ENCODE results near the gene TWIST2. TPM values are rescaled to one million over a fixed set of nuclear protein-coding genes. Genes with fewer than 3 reads are reported as not detected.

The TWIST2 gene
- total RNA-seq, 1 donor from 2014 or later, result 0.16 TPM

DNA sequence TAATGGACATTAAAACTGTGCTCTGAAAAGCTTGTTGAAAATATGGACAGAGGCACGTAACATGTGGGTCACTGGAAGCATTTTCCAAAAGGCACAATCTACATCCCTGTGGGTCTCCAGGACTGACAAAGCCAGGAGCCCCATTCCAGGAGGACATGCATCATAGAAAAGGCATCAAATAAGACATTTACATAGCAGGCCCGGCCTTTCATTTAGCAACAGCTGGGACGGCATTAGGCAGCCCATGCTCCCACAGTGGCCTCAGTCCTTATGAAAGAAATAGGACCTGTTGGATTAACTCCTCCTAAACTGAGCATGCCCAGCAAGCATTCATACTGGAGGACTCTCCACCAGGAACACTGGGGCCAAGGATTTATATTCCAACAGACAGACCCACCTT, 72.2 kb downstream of the TWIST2 start:
- no peak for DNase-seq

DNA sequence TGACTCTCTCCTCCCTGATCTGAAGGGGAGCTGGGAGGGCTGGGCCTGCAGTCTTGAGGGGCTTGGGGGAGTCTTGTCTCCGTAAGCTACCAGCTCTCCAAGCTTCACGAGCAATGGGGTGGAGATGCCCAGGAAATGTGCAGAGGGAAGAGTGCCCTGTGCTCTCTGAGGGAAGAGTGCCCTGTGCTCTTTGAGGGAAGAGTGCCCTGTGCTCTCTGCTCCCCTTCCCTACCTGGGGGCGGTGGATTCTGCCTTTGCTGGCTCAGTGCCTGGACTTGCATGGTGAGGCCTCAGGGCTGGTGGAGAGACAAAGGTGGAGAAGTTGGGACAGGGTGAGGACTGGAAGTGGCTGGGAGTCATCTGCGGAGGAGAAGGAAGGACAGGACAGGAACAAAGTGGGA, 72.7 kb downstream of the TWIST2 start:
- no peak for DNase-seq

DNA sequence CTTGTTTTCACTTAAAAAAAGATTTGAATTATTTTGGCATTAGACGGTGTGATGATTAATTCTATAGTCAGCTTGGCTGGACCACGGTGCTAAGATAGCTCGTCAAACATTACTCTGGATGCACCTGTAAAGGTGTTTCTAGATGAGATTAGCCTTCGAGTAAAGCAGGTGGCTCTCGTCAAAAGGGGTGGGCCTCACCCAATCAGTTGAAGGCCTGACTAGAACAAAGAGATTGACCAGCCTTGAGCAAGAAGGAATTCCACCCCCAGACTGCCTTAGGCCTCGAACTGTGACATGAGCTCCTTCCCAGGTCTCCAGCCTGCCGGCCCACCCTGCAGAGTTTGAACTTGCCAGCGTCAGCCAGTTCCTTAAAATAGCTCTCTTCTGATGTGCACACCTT, 73.4 kb downstream of the TWIST2 start:
- DNase-seq, result no peak

DNA sequence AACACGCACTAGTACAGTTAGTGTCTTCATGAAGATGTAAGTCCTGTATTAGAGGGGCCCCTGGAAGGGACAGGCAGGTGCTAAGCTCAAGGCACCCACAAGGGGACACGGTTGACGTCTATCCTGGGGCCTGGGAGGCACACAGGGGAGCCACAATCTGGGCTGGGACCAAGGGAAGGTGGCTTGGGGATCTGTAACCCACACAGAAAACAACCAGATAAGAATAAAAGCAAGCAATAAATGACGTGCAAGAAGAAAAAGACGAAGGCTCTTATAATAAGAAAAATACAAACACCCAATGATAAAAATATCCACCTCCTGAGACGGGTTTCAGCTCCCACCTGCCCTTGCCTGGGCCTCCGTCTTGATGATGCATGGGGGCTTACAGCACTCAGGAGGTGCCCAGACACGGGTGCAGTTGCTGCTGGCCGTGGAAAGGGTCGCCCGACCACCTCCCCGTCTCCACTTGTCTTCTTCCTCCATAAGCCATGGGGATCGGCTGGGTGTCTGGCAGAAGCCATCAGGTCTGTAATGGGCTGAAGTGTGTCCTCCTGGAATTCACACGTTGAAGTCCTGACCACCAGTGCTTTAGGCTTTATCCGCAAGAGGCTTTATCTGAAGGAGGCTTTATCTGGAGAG, 73.9 kb downstream of the TWIST2 start:
- DNase-seq, result no peak

- no peak for DNase-seq
Measured at GRCh38 chr2:238922435-238922834, 74.5 kb downstream of the TWIST2 start.

DNA sequence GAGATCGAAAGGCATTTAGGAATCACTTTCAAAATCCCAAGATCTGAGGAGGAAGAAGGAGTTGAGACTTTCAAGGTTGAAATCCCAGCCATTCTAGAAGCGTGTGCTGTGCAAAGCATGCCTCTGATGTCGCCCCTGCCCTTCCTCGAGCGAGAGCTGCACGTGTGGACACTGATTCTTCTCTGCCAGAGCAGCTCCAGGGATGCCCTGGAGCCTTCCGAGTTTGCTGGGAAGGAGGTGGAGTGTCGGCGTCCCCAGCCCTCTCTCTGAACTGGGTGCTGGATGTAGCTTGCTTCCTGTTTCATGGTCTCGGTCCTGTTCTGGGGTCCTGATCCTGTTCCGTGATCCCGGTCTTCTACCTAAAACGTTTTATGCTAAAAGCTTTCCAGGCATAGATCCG, 76.1 kb downstream of the TWIST2 start:
- DNase-seq, result no peak

- no peak for DNase-seq
Measured at GRCh38 chr2:238924796-238925195, 76.9 kb downstream of the TWIST2 start.

DNA sequence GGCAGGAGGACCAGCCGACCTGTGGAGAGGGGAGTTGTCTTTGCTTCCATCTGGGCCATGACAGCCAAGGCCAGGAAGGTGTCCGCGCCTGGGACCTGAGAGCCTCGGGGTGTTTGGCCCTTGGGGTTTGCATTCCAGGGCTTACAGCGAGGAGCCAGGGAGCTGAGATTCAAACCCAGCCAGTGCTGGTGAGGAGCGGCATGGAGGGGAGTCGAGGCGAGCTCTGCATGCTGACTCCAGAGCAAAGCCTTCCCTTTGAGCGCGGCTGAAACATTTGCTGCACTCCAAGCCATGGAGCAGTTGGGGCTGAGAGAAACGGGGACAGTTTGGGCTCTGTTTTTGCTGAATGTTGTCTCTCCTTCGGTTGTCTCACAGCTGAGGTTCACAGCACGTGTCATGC, 77.4 kb downstream of the TWIST2 start:
- DNase-seq, result no peak

- DNase-seq, result no peak
Measured at GRCh38 chr2:238925816-238926521, 78.1 kb downstream of the TWIST2 start.

GRCh38 chr2:238926761-238927611, 79.1 kb downstream of the TWIST2 start:
- DNase-seq, result no peak

GRCh38 chr2:238927746-238928519, 80.0 kb downstream of the TWIST2 start:
- DNase-seq, result no peak

- no peak for DNase-seq
Measured at GRCh38 chr2:238928520-238929241, 80.8 kb downstream of the TWIST2 start.

DNA sequence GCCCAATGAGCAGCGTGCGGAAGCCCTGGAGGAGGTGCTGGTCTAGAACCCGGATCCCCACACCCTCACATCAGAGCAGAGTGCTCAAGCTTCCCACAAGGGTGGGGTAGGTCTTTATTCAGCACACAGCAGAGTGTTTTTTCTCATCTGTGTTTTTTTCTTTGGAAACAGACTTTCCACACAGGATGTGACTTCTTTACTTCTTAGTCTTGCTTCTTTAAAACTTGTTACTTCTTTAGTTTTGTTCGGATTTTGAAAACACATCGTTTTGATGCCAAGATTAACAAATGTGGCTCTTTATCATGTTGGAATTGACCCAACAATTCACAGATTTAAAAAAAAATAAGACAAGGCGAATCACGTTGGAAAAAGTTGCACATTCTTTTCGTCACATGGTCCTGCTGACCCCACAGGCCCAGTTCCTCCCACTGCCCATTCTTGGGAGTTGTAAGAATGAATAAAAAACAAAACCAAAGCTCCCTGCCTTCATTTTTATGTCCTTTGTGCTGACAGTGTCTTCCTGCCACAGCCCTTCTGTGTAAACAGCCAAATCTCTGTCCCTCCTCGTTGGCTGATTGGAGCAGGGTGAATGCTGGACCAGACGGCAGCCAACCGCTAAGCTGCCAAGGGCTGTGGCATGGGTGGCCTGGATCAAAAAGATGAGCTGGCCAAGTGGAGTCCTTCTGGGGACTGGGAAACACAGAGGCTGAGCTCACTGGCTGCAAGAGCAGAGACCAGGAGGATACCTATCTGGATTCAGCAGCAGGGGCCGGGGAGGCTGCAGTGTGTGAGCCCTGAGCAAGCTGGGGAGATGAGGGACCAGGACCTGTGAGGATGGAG, 81.6 kb downstream of the TWIST2 start:
- DNase-seq, result peak; percentile 28

GRCh38 chr2:238930216-238930615, 82.3 kb downstream of the TWIST2 start:
- DNase-seq, result no peak

DNA sequence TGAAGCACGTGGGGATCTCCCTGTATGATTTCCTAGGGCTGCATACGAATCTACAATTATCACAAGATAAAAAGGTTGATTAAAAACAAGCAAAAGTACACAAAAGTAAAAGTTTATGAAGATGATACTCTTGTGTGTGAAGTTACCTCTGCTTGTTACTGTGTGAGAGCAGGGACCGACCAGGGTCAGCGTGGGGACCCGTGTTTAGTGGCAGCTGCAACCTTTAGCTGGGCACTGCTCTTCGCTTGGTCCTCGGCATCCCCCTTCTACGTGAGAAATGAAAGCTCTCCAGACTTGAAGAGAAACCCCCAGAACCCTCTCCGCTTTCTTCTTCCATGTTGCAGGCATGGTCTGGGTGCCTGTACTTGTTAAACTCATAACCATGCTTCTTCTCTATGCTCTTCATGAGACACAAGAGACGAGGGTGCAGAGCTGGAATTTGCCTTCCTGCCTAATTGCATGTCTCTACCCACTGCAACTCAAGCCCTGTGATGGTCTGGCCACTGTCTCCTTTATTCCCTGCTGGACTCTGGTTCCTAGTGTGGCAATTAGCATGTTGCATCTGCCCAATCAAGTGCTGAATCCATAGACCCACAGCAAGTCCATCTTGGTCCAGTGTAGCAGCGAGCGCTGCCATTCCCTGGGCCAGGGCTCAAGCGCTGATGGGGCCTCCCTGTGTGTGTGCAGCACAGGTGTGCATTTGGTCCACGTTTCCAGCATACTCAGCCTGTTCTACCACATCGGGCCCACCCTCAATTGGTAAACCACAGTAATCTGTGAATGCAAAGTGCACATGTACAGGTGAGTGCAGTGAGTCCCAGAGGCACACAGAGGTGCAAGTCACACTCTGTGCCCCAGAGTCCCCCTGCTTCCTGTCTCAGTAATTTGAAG, 88.5 kb downstream of the TWIST2 start:
- DNase-seq, result no peak

- DNase-seq, result no peak
Measured at GRCh38 chr2:238938003-238938400, 90.1 kb downstream of the TWIST2 start.

DNA sequence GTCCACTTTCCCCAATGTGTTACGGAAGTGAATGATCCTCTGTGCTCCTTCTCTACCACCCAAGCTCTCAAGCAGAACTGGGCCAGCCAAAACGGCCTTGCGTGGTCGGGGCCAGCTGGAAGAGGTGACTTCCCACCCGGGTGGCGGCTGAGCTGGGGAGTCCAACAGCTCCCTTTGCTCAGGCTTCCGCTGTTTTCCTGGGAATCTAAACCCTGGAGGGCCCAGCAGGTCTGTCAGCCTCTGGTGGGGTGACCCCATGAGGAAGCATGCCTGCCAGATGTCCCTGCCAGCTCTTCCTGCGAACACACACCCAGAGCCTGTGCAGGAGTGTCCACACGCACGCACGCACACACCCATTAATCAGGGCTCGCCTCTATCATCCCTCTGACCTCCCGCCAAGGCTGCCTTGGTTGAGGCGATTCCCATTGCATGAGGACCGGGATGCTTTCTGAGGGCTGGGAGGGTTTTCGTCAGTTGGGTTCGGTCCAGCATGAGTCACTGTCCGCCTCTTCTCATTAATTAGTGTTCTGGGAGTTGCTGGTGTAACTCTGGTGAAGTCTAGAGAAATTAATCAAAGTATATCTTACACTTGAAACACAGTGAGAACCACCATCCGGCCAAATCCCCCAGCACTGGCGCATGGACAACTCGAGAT, 90.6 kb downstream of the TWIST2 start:
- no peak for DNase-seq

GRCh38 chr2:238939074-238939473, 91.2 kb downstream of the TWIST2 start:
- DNase-seq, result no peak
